ENCODE data around the gene HAO1. TPM values are rescaled to one million over a fixed set of nuclear protein-coding genes. Genes with fewer than 3 reads are reported as not detected.

Gene HAO1
- total RNA-seq, 1 donor from 2014 or later = not detected

- DNase-seq (ENCODE audit: extremely low read depth, low read depth, low spot score) = no peak
Measured at GRCh38 chr20:7930343-7930742, 9.9 kb downstream of the HAO1 start.

GRCh38 chr20:7926767-7927166, 13.5 kb downstream of the HAO1 start:
- DNase-seq (ENCODE audit: extremely low read depth, low read depth, low spot score) = no peak

- DNase-seq (ENCODE audit: extremely low read depth, low read depth, low spot score) = no peak
Measured at GRCh38 chr20:7926323-7926722, 13.9 kb downstream of the HAO1 start.

GRCh38 chr20:7924692-7925091, 15.6 kb downstream of the HAO1 start:
- DNase-seq (ENCODE audit: extremely low read depth, low read depth, low spot score) = peak; percentile 93

- no peak for DNase-seq (ENCODE audit: extremely low read depth, low read depth, low spot score)
Measured at GRCh38 chr20:7916648-7917047, 23.6 kb downstream of the HAO1 start.

GRCh38 chr20:7912551-7912950, 27.7 kb downstream of the HAO1 start:
- no peak for DNase-seq (ENCODE audit: extremely low read depth, low read depth, low spot score)

- DNase-seq (ENCODE audit: extremely low read depth, low read depth, low spot score) = no peak
Measured at GRCh38 chr20:7911586-7912330, 28.5 kb downstream of the HAO1 start.

- no peak for DNase-seq (ENCODE audit: extremely low read depth, low read depth, low spot score)
Measured at GRCh38 chr20:7908905-7909304, 31.4 kb downstream of the HAO1 start.

GRCh38 chr20:7903429-7903828, 36.8 kb downstream of the HAO1 start:
- DNase-seq (ENCODE audit: extremely low read depth, low read depth, low spot score) = no peak

- no peak for DNase-seq (ENCODE audit: extremely low read depth, low read depth, low spot score)
Measured at GRCh38 chr20:7902879-7903278, 37.4 kb downstream of the HAO1 start.

- DNase-seq (ENCODE audit: extremely low read depth, low read depth, low spot score) = no peak
Measured at GRCh38 chr20:7897781-7898364, 42.4 kb downstream of the HAO1 start.

GRCh38 chr20:7893014-7893730, 47.1 kb downstream of the HAO1 start:
- DNase-seq (ENCODE audit: extremely low read depth, low read depth, low spot score) = no peak

GRCh38 chr20:7891705-7892104, 48.6 kb downstream of the HAO1 start:
- DNase-seq (ENCODE audit: extremely low read depth, low read depth, low spot score) = no peak

- DNase-seq (ENCODE audit: extremely low read depth, low read depth, low spot score) = no peak
Measured at GRCh38 chr20:7889736-7890135, 50.5 kb downstream of the HAO1 start.

- DNase-seq (ENCODE audit: extremely low read depth, low read depth, low spot score) = no peak
Measured at GRCh38 chr20:7883741-7884140, 56.5 kb downstream of the HAO1 start.

- DNase-seq (ENCODE audit: extremely low read depth, low read depth, low spot score) = no peak
Measured at GRCh38 chr20:7883309-7883708, 56.9 kb downstream of the HAO1 start.

GRCh38 chr20:7882076-7882475, 58.2 kb downstream of the HAO1 start:
- no peak for DNase-seq (ENCODE audit: extremely low read depth, low read depth, low spot score)

- DNase-seq (ENCODE audit: extremely low read depth, low read depth, low spot score) = no peak
Measured at GRCh38 chr20:7881551-7881950, 58.7 kb downstream of the HAO1 start.

- no peak for DNase-seq (ENCODE audit: extremely low read depth, low read depth, low spot score)
Measured at GRCh38 chr20:7879883-7880282, 60.4 kb downstream of the HAO1 start.

- DNase-seq (ENCODE audit: extremely low read depth, low read depth, low spot score) = no peak
Measured at GRCh38 chr20:7868108-7868507, 72.2 kb downstream of the HAO1 start.

- DNase-seq (ENCODE audit: extremely low read depth, low read depth, low spot score) = no peak
Measured at GRCh38 chr20:7866285-7866684, 74.0 kb downstream of the HAO1 start.

- no peak for DNase-seq (ENCODE audit: extremely low read depth, low read depth, low spot score)
Measured at GRCh38 chr20:7859356-7859802, 80.9 kb downstream of the HAO1 start.

All from glomerular endothelial cell (primary cell).